Measurements from ENCODE around the gene SLC29A2.

Gene SLC29A2

DNA sequence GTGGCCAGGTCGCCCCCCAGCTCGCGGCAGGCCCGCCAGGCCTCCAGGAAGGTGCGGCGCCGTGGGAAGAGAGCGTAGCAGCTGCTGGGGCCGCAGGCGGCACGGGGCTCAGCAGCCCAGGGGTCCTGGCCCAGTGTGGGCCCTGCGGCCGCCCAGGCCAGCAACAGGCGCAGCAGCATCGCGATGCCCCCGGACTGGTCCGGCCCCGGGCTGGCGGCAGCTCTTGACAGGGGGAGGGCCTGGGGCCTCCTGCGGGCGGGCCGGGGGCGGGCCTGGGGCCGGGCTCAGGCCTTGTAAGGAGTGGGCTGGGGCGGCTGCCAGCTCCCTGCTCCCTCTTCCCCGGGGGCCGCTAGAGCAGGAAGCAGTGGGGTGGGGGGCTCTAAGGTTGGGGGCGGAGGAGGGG, 54.7 kb downstream of the SLC29A2 start, which contains the start of gene CD248:
Gene CD248, minus strand, starts transcription at position 196 of the 403 bp plus-strand sequence. Its CDS starts 17 bp downstream, at position 179.
- DNase-seq (ENCODE audit: low read depth), result no peak
- no peak within 1 kb of the TSS for H3K4me3 ChIP-seq (ENCODE audit: low read length)
- TF ChIP-seq, protein P1, sequence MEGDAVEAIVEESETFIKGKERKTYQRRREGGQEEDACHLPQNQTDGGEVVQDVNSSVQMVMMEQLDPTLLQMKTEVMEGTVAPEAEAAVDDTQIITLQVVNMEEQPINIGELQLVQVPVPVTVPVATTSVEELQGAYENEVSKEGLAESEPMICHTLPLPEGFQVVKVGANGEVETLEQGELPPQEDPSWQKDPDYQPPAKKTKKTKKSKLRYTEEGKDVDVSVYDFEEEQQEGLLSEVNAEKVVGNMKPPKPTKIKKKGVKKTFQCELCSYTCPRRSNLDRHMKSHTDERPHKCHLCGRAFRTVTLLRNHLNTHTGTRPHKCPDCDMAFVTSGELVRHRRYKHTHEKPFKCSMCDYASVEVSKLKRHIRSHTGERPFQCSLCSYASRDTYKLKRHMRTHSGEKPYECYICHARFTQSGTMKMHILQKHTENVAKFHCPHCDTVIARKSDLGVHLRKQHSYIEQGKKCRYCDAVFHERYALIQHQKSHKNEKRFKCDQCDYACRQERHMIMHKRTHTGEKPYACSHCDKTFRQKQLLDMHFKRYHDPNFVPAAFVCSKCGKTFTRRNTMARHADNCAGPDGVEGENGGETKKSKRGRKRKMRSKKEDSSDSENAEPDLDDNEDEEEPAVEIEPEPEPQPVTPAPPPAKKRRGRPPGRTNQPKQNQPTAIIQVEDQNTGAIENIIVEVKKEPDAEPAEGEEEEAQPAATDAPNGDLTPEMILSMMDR (IDR thresholded peaks at IDR 0.05; ENCODE audit: insufficient read depth, low read depth, low read length, missing control alignments), result no peak

DNA sequence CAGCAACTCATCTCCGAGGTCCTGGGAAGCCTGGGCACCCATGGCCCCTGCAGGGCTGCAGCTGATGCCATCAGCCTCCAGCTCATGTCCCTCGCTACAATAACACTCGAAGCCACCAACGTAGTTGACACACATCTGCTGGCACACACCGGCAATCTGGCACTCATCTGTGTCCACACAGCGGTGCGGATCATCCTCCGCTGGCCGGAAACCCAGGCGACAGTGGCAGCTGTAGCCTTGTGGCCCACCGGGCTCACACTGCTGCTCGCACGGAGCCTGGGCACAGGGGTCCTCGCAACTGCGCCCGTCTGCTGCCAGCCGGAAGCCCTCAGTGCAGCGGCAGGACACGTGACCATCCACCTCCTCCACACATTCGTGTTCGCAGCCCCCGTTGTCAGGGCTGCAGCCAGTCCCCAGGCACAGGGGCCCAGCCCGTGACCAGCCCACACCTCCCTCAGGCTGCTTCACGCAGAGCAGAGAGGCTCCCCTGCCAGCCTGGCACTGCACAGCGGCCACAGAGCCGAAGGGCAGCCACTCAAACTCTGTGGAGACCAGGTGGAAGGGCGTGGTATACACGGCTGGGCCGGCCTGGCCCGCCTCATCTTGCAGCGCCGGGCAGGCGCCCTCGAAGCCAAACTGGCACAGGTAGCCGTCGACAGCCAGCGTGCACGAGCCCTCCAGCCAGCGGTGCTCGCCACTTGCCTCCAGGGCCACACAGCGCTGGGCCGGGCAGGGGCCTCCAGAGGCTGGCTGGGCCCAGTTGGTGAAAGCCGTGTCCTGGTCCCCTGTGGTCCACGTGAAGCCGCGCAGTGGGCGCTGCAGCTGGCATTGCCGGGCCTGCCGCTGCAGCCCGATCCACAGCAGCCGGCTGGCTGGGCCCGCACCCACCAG, 55.4 kb downstream of the SLC29A2 start:
- H3K4me3 ChIP-seq (ENCODE audit: low read length), result no peak overlapping the region
- no peak for DNase-seq (ENCODE audit: low read depth)
- TF ChIP-seq, protein P1 (IDR thresholded peaks at IDR 0.05; ENCODE audit: insufficient read depth, low read depth, low read length, missing control alignments), result no peak

DNA sequence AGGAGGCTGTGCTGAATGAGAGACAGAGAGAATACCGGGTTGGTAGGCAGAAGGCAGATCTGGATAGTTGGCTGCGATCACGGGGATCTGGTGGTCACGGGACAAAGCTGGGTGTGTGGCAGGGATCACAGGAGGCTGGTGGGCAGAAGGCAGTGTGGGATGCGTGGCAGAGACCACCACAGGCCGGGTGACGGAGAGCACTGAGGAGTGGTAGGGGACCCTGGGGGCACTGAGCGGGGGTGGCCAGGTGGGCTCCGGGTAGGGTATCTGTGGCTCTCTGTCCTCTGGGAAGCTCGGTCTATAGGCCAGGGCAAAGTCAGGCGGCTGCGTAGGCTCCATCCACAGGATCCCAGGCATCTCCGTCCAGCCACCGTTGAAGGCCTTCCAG, 56.1 kb downstream of the SLC29A2 start:
- H3K4me3 ChIP-seq (ENCODE audit: low read length), result no peak overlapping the region
- no peak for DNase-seq (ENCODE audit: low read depth)
- TF ChIP-seq, protein P1 (IDR thresholded peaks at IDR 0.05; ENCODE audit: insufficient read depth, low read depth, low read length, missing control alignments), result no peak

- DNase-seq (ENCODE audit: low read depth), result no peak
- no peak overlapping the region for H3K4me3 ChIP-seq (ENCODE audit: low read length)
- TF ChIP-seq, protein P1 (IDR thresholded peaks at IDR 0.05; ENCODE audit: insufficient read depth, low read depth, low read length, missing control alignments), result no peak
These were observed 56.7 kb downstream of the SLC29A2 start for GRCh38 chr11:66314561-66315497.

GRCh38 chr11:66314186-66314501, 57.4 kb downstream of the SLC29A2 start:
- TF ChIP-seq, protein P1 (IDR thresholded peaks at IDR 0.05; ENCODE audit: insufficient read depth, low read depth, low read length, missing control alignments), result no peak
- no peak for DNase-seq (ENCODE audit: low read depth)
- H3K4me3 ChIP-seq (ENCODE audit: low read length), result no peak overlapping the region

GRCh38 chr11:66313321-66314185, 58.0 kb downstream of the SLC29A2 start:
- TF ChIP-seq, protein P1 (IDR thresholded peaks at IDR 0.05; ENCODE audit: insufficient read depth, low read depth, low read length, missing control alignments), result no peak
- peak overlapping the region; percentile 11 for H3K4me3 ChIP-seq (ENCODE audit: low read length)
- DNase-seq (ENCODE audit: low read depth), result no peak

Measured in epithelial cell of esophagus (primary cell).